ENCODE results near the gene XRCC5. TPM values are rescaled to one million over a fixed set of nuclear protein-coding genes. Genes with fewer than 3 reads are reported as not detected.

XRCC5 gene
- total RNA-seq, 1 experiment from 2014 or later, result 424 TPM

GRCh38 chr2:216117561-216118340 lies 8.6 kb downstream of the XRCC5 start (continued):
- TF ChIP-seq YY1 (IDR thresholded peaks at IDR 0.05; ENCODE audit: extremely low read depth, insufficient replicate concordance, low read depth, low read length), result no peak
- TF ChIP-seq RAD21 (IDR thresholded peaks at IDR 0.05; ENCODE audit: low read depth), result no peak

GRCh38 chr2:216118474-216118873 lies 9.3 kb downstream of the XRCC5 start:
- DNase-seq (ENCODE audit: low read depth, low spot score) (no peak), ATAC-seq (no peak)
- Histone ChIP-seq H3K4me2 (ENCODE audit: low read length) (no peak overlapping the region), H3K9me3 (ENCODE audit: control insufficient read depth in 1 of 2, insufficient read depth in 1 of 2, low read depth in 1 of 2, low read length in 2 of 2) (no peaks in the 10 kb centered on the region), H3K4me3 (replicated peaks in 1 of 2; ENCODE audit: low read depth in 1 of 2, low read length in 2 of 2) (no peak overlapping the region), H3K4me1 (ENCODE audit: control insufficient read depth in 1 of 2, insufficient read depth in 2 of 2, low read length in 2 of 2) (peaks cover 3 to 12% of the 10 kb centered on the region in 2 experiments; a peak in 1 of 4 replicates), H3K79me2 (ENCODE audit: insufficient read depth, low read length) (peaks cover 94% of the 10 kb centered on the region), H3K36me3 (ENCODE audit: control insufficient read depth in 1 of 2, insufficient read depth in 2 of 2, low read length in 2 of 2) (peaks cover 67 to 88% of the 10 kb centered on the region in 2 experiments), H3K27me3 (ENCODE audit: insufficient read depth, low read length) (no peaks in the 10 kb centered on the region), H4K20me1 (ENCODE audit: insufficient read depth) (peaks cover 39% of the 10 kb centered on the region; the same call in 1 of the 2 replicates), H3K27ac (ENCODE audit: low read depth, low read length) (no peak overlapping the region), H2AFZ (ENCODE audit: low read depth, low read length, poor library complexity, severe bottlenecking) (no peak overlapping the region), H3K9ac (ENCODE audit: low read length) (no peak overlapping the region), H3K9me2 (ENCODE audit: insufficient read depth) (no peaks in the 10 kb centered on the region)
- ChIA-PET RAD21 (ENCODE audit: low non-redundant PET in 1 of 2, low total read pairs in 2 of 2, uncharacterized antibody in 2 of 2, unreplicated experiment in 2 of 2) (no interaction called here), CTCF (no interaction called here), POLR2A (no interaction called here)
- intact Hi-C loops (cut with micrococcal nuclease), result no loop called here
- no TSS peak for BruUV-seq (replicated peaks)
- no peak for TF ChIP-seq ZBTB33 (IDR thresholded peaks at IDR 0.05; ENCODE audit: extremely low read depth, insufficient replicate concordance, low read length)
- no peak for TF ChIP-seq FOSL1 (IDR thresholded peaks at IDR 0.05; ENCODE audit: low read depth)
- TF ChIP-seq EGR1 (IDR thresholded peaks at IDR 0.05; ENCODE audit: low read depth), result no peak
- no peak for TF ChIP-seq YY1 (IDR thresholded peaks at IDR 0.05; ENCODE audit: extremely low read depth, insufficient replicate concordance, low read depth, low read length)
- TF ChIP-seq JUND (IDR thresholded peaks at IDR 0.05), result no peak
- TF ChIP-seq CEBPB (IDR thresholded peaks at IDR 0.05; ENCODE audit: low read depth), result no peak

All from HCT116 (cell line).